ENCODE data around the gene SPTLC2.
"Not testable (repeated sequence)": the region's sequence is repeated elsewhere in the genome, so short reads cannot be mapped to it uniquely, and the experiment has no call there.

Gene SPTLC2

DNA sequence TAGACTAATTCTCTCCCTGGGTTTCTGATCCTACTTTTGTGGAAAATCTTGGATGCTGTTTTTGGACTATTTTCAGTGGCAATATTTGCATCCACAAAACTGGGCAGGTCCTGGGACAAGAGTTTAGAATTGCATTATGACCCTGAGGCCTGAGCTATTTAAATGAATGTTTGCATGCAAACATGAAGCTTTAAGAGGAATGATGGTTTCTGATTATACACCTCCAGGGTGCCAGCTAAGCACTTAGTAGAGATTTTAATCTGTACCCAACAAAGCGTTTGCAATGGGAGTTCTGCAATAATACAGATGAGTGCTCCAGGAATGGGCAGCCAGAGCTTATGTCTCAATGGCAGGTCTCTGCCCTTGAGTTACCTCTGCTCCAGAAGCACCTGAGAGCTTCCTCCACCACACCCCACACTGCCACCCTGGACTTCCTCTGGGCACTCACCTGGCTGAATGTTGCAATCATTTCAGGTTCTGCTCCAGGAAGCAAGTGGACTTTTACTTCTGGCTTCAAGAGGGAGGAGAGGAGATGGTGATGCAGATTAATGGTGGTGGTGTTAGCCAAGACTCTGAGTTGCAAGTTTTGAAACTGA, 6.0 kb upstream of the SPTLC2 start:
- DNase-seq, result no peak

- no peak for DNase-seq
Observed at GRCh38 chr14:77620222-77620870, 3.9 kb upstream of the SPTLC2 start.

DNA sequence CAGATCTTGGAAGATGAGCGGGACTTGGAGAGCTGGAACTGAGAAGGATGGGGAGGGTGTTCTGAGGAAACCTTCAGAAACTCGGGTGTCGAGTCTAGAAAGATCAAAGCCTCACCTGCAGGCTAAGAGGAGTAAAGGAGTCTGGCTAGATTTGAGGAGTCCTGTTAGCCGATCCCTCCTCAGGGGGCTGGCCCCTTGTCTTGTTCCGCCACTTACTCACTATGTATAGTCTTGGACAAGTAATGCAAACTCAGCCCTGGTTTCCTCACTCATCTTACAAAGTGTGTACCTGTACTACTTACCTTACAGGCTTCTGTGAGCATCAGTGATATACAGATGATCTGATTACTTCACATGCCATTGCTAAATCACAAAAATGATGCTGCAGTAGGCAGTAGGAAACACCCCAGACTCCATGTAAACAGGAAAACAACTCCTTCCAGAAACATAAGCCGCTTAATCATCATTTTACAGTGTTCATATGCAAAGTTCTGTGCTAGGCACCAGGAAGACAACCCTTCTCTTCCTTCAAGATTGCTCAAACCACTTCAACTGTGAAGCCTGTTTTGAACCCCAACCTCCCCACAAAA, 2.0 kb upstream of the SPTLC2 start:
- no peak for DNase-seq

- DNase-seq, result peak in 1 of 2 experiments; percentile 37
Observed at GRCh38 chr14:77616133-77616453, 344 bp downstream of the SPTLC2 start.

DNA sequence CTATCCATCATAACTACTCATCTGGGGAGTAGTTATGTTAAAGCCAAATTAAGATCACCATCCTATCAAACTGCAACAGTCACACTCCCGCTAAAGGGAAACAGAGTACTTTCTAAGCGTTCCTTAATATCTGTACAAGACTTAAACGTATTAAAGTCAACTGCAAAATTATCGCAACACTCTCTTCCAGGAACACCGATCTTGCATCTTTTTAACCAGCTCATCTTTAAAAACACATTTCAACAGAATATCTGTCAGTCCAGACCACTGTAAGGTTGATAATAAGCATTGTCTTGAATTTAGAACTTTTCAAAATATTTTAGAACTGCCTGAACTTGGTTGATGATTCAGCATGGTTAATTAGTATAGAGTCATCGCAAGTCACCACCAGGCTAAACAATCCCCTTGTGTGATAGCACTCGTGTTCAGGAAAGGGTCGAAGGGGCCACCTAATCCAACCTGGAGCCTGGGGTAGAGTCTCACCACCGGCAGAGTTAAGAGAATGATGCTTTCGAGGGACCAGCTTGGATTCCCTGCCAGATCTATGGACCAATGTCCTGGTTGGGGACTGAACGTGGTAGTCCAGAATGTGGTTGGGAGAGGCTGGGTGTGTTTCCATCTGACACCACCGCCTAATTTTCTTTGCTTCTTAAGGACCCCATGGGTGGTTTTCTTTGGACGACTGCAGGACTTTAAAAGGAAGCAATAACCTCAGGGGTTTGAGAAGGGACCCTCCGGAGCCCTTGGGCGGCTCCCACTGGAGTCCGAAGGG, 890 bp downstream of the SPTLC2 start:
- peak; percentile 57 to 61 for DNase-seq

- DNase-seq, result no peak
Observed at GRCh38 chr14:77613201-77613600, 3.2 kb downstream of the SPTLC2 start.

GRCh38 chr14:77612011-77612620, 4.3 kb downstream of the SPTLC2 start:
- no peak for DNase-seq

GRCh38 chr14:77610553-77610952, 5.9 kb downstream of the SPTLC2 start:
- no peak for DNase-seq

DNA sequence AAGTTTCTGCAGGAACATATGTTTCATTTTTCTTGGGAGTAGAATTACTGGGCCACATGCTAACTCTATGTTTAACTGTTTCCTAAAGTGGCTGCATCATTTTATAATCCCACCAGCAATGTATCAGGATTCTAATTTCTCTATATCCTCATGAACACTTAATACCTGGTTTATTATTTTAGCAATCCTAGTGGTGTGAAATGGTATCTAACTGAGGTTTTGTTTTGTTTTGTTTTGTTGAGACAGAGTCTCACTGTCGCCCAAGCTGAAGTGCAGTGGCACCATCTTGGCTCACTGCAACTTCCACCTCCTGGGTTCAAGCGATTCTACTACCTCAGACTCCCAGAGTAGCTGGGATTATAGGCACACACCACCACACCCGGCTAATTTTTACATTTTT, 6.5 kb downstream of the SPTLC2 start:
- DNase-seq, result no peak

- DNase-seq, result peak; percentile 29 to 37
Observed at GRCh38 chr14:77607741-77608302, 8.6 kb downstream of the SPTLC2 start.

DNA sequence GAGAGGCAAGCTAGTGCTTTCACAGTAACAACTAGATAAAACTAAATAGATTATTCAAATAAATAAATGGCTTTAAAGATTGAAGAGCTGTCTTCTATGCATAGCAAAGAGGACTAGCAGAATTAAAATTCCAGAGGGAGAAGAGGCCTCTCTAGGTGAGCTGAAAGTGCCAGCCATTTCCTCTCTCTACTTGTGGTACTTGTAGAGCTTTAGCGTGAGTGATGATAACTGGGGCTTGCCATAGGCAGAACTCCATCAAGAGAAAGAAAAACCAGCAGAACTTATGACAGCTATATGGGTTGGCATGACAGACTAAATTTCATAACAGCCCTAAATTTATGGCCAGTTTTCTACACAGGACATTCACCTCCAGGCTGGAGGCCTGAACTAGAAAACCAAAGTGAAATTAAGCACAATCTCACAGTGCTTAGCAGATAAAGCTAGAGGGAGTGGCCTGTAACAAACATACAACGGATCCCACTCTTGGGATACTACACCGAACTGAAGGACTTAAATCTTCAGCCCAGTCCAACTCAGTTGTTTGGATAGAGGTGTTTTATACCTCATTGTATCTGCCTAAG, 11.0 kb downstream of the SPTLC2 start:
- DNase-seq, result no peak

DNA sequence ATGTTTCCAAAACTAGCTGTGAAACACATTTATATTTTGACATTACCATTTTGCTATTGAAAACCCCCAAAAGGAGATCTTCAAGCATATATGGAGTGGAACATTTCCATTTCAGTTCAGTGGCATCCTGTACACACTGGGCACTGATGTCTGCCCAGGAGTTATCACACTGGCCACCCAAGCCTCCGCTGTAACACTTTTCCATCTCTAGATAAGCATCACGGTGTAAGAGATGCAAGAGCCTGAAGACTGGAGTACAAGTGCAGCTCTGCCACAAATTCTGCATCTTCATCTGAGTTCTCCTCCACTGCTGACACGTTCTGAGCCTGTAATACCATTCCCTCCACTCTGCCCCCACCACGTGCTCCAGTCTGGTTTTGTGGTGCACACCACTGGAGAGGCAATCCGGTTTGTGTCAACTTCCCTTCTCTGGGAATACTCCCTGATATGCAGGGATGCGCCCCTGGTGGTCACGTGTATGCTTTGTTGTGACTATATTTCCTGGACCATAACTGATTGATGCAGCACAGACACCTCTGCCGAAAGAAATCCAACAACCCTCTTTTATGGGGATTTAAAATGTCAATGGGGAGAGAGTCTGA, 12.7 kb downstream of the SPTLC2 start:
- DNase-seq, result peak; percentile 21 to 29

- no peak for DNase-seq
Observed at GRCh38 chr14:77603031-77603430, 13.4 kb downstream of the SPTLC2 start.

DNA sequence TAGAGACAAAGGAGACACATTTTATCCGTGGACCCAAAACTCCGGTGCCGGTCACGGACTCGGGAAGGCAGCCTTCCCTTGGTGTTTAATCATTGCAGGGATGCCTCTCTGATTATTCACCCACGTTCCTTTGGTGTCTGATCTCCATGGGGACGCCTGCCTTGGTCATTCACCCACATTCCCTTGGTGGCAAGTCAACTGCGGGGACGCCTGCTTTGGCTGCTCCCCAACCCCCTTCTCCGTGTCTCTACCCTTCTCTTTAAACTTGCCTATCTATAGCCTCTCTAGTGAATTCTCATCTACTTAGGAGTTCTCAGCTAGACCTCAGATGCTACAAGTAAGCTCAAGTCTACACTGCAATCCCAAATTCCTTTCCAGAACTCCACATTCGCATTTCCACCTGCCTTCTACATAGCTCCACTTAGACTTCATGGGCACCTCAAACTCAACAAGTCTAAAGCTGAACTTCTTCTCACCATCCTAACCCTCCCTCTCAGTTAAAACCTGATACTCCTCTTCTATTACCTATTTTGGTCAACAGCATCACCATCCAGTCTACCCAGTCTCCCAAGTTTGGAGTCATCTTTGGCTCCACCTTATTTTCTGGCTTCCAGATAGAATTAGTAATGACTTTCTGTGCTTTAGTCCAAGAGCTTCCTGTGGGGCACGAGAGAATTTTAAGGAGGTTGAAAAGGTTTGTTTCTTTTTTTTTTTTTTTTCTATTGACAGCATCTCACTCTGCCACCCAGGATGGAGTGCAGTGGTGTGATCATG, 14.4 kb downstream of the SPTLC2 start:
- DNase-seq, result no peak

DNA sequence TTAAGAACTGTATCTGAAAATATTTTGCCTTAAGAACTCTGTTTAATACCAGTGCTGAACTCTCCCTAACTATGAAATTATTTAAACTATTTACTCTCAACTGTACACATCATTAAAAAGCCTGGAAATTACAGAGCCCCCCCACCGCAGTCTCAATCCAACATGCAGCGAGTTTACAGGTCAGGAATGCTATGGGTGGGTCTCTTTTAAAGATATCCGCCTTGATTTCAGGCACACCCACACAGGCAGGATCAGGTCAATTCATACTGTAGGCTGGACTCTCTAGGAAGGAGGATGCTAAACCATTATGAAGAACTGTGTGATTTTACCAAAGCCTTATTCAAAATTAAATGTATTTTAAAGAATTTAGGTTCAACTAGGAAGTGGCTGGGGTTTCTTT, 16.5 kb downstream of the SPTLC2 start:
- no peak for DNase-seq

DNA sequence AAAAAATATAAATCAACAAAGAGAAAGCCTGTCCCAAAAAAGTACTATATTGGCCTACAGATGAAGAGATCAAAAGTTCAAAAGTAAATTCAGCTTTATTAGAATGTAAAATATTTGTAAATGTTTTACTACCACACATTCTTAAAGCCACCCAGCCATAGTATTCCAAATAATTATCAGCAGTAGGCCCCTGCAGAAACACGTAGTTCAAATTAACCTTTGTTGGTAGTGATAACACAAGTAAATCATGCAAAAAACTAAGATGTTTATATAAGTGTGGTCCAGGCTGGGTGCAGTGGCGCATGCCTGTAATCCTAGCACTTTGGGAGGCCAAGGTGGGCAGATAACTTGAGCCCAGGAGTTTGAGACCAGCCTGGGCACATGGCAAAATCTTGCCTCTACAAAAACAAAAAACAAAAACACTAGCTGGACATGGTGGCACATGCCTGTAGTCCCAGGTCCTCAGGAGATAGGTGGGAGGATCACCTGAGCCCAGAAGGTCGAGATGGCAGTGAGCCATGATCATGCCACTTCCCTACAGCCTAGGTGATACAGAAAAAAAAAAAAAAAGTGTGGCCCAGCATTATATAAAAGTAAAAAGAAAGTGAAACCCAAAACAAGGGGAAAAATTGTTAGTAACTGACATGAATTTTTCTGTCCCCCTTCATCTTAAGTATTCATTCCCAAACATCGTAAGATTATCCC, 17.9 kb downstream of the SPTLC2 start:
- no peak for DNase-seq

- no peak for DNase-seq
Observed at GRCh38 chr14:77593501-77593961, 22.9 kb downstream of the SPTLC2 start.

- DNase-seq, result no peak
Observed at GRCh38 chr14:77590845-77591485, 25.5 kb downstream of the SPTLC2 start.

GRCh38 chr14:77589099-77589498, 27.3 kb downstream of the SPTLC2 start:
- no peak for DNase-seq

DNA sequence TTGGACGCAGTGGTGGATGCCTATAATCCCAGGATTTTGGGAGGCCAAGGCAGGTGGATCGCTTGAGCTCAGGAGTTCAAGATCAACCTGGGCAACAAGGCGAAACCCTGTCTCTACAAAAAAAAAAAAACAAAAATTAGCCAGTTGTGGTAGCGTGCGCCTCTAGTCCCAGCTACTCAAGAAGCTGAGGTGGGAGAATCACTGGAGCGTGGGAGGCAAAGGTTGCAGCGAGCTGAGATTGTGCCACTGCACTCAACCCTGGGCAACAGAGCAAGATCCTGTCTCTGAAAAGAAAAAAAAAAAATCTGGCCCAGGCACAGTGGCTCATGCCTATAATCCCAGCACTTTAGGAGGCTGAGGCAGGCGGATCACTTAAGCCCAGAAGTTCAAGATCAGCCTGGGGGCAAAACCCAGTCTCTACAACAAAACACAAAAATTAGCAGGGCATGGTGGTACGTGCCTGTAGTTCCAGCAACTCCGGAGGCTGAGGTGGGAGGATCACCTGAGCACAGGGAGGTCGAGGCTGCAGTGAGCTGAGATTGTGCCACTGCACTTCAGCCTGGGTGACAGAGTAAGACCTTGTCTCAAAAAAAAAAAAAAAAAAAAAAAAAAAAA, 27.9 kb downstream of the SPTLC2 start:
- not testable (repeated sequence) for DNase-seq

Data from activated T-cell treated with anti-CD3 and anti-CD28 coated beads, Interleukin-2, amount 50 U/mL, for 48 hours (primary cell).